ENCODE results near the gene ZCCHC24.

Gene ZCCHC24

GRCh38 chr10:79430325-79430905 is 15.0 kb downstream of the ZCCHC24 start:
- no peak for DNase-seq (ENCODE audit: low spot score in 2 of 2)
- no peaks in the 10 kb centered on the region for H3K27me3 Mint-ChIP-seq
- H3K27ac Mint-ChIP-seq (ENCODE audit: low read depth): no peak overlapping the region
- peaks cover 8% of the 10 kb centered on the region for H3K4me1 Mint-ChIP-seq
- no peak for ATAC-seq (replicated peaks; ENCODE audit: extremely low read depth, poor library complexity, severe bottlenecking)
- no peaks in the 10 kb centered on the region for H3K36me3 Mint-ChIP-seq (ENCODE audit: insufficient read depth)
- H3K9me3 Mint-ChIP-seq: peaks cover 4% of the 10 kb centered on the region
- H3K4me3 Mint-ChIP-seq: no peak overlapping the region

DNA sequence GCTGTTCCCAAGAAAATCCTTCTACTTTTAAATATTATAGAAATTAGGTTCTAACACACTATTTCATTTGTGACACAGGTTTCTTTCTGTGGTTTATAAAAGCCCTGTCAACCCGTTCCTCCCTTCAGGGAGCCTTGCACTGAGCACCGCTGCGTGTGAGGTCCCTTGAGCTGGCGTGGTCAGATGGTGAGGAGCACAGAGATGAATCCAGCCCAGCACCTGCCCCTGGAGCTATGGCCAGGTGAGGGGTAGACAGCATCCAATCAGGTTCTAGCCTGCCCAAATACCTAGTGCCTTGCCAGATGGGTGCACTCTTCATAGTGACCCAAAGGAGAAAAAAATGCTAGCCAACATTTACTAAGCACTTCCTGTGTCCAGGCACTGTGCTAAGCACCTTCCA is 15.7 kb downstream of the ZCCHC24 start:
- Mint-ChIP-seq H3K4me1 (peaks cover 8% of the 10 kb centered on the region), H3K9me3 (peaks cover 4% of the 10 kb centered on the region), H3K27ac (ENCODE audit: low read depth) (no peak overlapping the region), H3K27me3 (no peaks in the 10 kb centered on the region), H3K36me3 (ENCODE audit: insufficient read depth) (no peaks in the 10 kb centered on the region), H3K4me3 (no peak overlapping the region)
- DNase-seq (ENCODE audit: low spot score in 2 of 2) (no peak), ATAC-seq (replicated peaks; ENCODE audit: extremely low read depth, poor library complexity, severe bottlenecking) (no peak)

DNA sequence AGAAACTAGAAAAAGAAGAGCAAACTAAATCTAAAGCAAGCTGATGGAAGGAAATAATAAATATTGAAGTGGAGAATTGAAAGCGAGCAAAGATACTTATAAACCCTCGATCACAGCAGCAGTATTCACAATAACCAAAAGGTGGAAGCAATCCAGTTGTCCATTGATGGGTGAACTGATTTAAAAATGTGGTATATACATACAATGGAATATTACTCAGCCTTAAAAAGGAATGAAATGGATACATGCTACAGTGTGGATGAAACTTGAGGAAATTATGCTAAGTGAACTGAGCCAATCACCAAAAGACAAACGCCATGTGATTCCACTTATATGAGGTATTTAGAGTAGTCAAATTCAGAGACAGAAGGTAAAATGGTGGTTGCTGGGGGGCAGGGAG is 17.5 kb downstream of the ZCCHC24 start:
- no peaks in the 10 kb centered on the region for H3K27me3 Mint-ChIP-seq

DNA sequence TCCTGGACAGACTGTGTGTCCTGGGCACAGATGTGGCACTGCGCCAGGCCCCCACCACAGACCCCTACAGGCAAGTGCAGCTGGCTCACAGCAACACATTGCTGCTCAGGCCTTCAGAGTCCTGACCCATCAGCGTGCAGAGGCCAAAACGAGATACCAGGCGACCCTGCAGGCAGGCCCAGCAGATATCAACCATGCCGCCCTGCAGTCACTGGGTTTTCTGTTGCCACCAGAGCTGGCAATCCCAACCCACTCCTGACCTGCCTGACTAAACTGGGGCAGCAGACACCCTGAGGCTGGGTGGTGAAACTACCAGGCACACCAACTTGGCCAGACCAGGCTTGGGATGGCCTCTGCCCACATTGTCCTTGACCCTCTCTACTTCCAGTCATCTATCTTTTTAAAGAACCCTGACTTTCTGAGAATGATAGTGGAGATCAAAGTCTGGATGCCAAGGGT is 20.3 kb downstream of the ZCCHC24 start:
- DNase-seq (ENCODE audit: low spot score in 2 of 2): no peak
- no peaks in the 10 kb centered on the region for H3K27me3 Mint-ChIP-seq
- ATAC-seq (replicated peaks; ENCODE audit: extremely low read depth, poor library complexity, severe bottlenecking): no peak
- peaks cover 8% of the 10 kb centered on the region for H3K4me1 Mint-ChIP-seq
- H3K4me3 Mint-ChIP-seq: no peak overlapping the region
- H3K27ac Mint-ChIP-seq (ENCODE audit: low read depth): no peak overlapping the region
- no peaks in the 10 kb centered on the region for H3K36me3 Mint-ChIP-seq (ENCODE audit: insufficient read depth)
- H3K9me3 Mint-ChIP-seq: peaks cover 4% of the 10 kb centered on the region

More for the DNA sequence above, 17.5 kb downstream of the ZCCHC24 start:
- Mint-ChIP-seq H3K9me3 (peaks cover 4% of the 10 kb centered on the region), H3K4me1 (peaks cover 8% of the 10 kb centered on the region), H3K4me3 (no peak overlapping the region), H3K27ac (ENCODE audit: low read depth) (no peak overlapping the region), H3K36me3 (ENCODE audit: insufficient read depth) (no peaks in the 10 kb centered on the region)
- no peak for ATAC-seq (replicated peaks; ENCODE audit: extremely low read depth, poor library complexity, severe bottlenecking)
- DNase-seq (ENCODE audit: low spot score in 2 of 2): no peak

DNA sequence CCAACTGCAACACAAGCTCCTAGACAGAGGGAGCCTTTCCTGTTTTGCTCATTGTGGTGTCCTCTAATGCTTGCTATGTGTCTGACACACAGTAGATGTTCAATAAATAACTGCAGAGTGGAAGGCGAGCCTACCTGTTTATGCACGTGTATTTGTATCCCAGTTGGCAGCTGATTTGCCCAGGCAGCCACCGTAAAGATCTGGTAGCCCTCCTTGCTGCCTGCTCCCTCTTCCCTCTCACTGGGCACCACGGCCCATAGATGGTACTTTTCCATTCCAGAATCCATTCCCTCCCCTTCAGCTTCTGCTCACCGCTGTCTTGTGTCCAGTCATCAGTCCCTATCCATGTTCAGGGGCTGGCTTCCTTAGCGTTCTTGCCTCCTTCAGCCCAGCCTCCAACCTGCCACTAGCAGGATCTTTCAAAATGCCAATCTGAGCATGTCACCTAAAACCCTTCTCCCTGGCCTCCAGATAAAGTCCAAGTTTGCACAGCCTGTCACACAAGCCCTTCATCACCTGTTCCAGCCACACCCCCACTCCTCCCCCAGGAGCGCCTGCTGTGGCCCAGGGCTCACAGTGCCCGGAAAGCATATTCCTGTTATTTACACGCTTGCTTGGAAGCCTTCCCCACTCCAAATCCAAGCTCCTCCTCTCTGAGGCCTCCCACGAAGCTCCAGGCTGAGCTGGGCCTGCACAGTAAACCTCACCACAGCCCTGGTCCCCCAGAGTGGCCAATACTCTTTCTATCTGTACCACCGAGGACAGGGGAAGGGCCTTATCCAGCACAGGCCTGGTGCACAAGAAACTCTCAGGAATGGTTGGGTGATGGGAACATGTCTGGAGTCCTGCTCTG is 21.0 kb downstream of the ZCCHC24 start:
- H3K4me1 Mint-ChIP-seq: peaks cover 8% of the 10 kb centered on the region
- no peak for DNase-seq (ENCODE audit: low spot score in 2 of 2)

GRCh38 chr10:79422178-79422892 is 23.1 kb downstream of the ZCCHC24 start:
- no peak overlapping the region for H3K27ac Mint-ChIP-seq (ENCODE audit: low read depth)

More for the DNA sequence above, 21.0 kb downstream of the ZCCHC24 start:
- H3K4me3 Mint-ChIP-seq: no peak overlapping the region
- ATAC-seq (replicated peaks; ENCODE audit: extremely low read depth, poor library complexity, severe bottlenecking): no peak
- no peaks in the 10 kb centered on the region for H3K27me3 Mint-ChIP-seq
- no peaks in the 10 kb centered on the region for H3K36me3 Mint-ChIP-seq (ENCODE audit: insufficient read depth)
- peaks cover 4% of the 10 kb centered on the region for H3K9me3 Mint-ChIP-seq
- no peak overlapping the region for H3K27ac Mint-ChIP-seq (ENCODE audit: low read depth)

GRCh38 chr10:79420974-79421688 is 24.3 kb downstream of the ZCCHC24 start:
- no peaks in the 10 kb centered on the region for H3K36me3 Mint-ChIP-seq (ENCODE audit: insufficient read depth)
- H3K4me3 Mint-ChIP-seq: no peak overlapping the region
- ATAC-seq (replicated peaks; ENCODE audit: extremely low read depth, poor library complexity, severe bottlenecking) (no peak), DNase-seq (ENCODE audit: low spot score in 2 of 2) (no peak)
- no peaks in the 10 kb centered on the region for H3K4me1 Mint-ChIP-seq
- H3K27me3 Mint-ChIP-seq: no peaks in the 10 kb centered on the region
- no peak overlapping the region for H3K27ac Mint-ChIP-seq (ENCODE audit: low read depth)
- no peaks in the 10 kb centered on the region for H3K9me3 Mint-ChIP-seq

More at GRCh38 chr10:79422178-79422892, 23.1 kb downstream of the ZCCHC24 start:
- no peak for ATAC-seq (replicated peaks; ENCODE audit: extremely low read depth, poor library complexity, severe bottlenecking)
- Mint-ChIP-seq H3K36me3 (ENCODE audit: insufficient read depth) (no peaks in the 10 kb centered on the region), H3K4me3 (no peak overlapping the region), H3K9me3 (no peaks in the 10 kb centered on the region), H3K27me3 (no peaks in the 10 kb centered on the region), H3K4me1 (no peaks in the 10 kb centered on the region)
- DNase-seq (ENCODE audit: low spot score in 2 of 2): no peak

- no peak overlapping the region for H3K27ac Mint-ChIP-seq (ENCODE audit: low read depth)
- no peak for ATAC-seq (replicated peaks; ENCODE audit: extremely low read depth, poor library complexity, severe bottlenecking)
- no peak for DNase-seq (ENCODE audit: low spot score in 2 of 2)
- H3K4me1 Mint-ChIP-seq: no peaks in the 10 kb centered on the region
- no peak overlapping the region for H3K4me3 Mint-ChIP-seq
- H3K27me3 Mint-ChIP-seq: no peaks in the 10 kb centered on the region
- no peaks in the 10 kb centered on the region for H3K9me3 Mint-ChIP-seq
- no peaks in the 10 kb centered on the region for H3K36me3 Mint-ChIP-seq (ENCODE audit: insufficient read depth)
These were observed 26.4 kb downstream of the ZCCHC24 start for GRCh38 chr10:79418886-79419595.

DNA sequence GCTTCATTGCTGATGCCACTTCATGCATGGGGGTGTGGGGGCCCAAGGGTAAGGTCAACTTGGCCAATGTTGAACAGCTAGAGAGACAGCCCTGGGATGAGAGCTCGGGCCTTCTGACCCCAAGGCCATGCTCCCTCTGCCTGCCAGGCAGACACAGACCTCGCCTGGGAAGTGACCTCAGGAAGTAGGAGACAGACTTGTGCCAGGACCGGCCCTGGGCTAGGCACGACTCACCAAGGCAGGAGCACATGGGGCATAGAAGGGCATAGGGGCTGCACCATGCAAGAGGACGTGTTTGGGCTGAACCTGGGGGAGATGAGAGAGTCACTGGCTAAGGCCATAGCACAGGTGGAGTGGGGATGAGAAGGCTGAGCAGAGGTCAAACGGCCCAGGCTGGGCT is 27.1 kb downstream of the ZCCHC24 start:
- Mint-ChIP-seq H3K27me3 (no peaks in the 10 kb centered on the region), H3K4me3 (no peak overlapping the region), H3K27ac (ENCODE audit: low read depth) (no peak overlapping the region), H3K36me3 (ENCODE audit: insufficient read depth) (no peaks in the 10 kb centered on the region), H3K4me1 (peaks cover 6% of the 10 kb centered on the region), H3K9me3 (no peaks in the 10 kb centered on the region)
- ATAC-seq (replicated peaks; ENCODE audit: extremely low read depth, poor library complexity, severe bottlenecking) (no peak), DNase-seq (ENCODE audit: low spot score in 2 of 2) (no peak)

GRCh38 chr10:79417731-79418130 is 27.7 kb downstream of the ZCCHC24 start:
- Mint-ChIP-seq H3K27ac (ENCODE audit: low read depth) (no peak overlapping the region), H3K4me3 (no peak overlapping the region), H3K9me3 (no peaks in the 10 kb centered on the region), H3K27me3 (no peaks in the 10 kb centered on the region), H3K36me3 (ENCODE audit: insufficient read depth) (no peaks in the 10 kb centered on the region), H3K4me1 (peaks cover 10% of the 10 kb centered on the region)
- DNase-seq (ENCODE audit: low spot score in 2 of 2) (no peak), ATAC-seq (replicated peaks; ENCODE audit: extremely low read depth, poor library complexity, severe bottlenecking) (no peak)

DNA sequence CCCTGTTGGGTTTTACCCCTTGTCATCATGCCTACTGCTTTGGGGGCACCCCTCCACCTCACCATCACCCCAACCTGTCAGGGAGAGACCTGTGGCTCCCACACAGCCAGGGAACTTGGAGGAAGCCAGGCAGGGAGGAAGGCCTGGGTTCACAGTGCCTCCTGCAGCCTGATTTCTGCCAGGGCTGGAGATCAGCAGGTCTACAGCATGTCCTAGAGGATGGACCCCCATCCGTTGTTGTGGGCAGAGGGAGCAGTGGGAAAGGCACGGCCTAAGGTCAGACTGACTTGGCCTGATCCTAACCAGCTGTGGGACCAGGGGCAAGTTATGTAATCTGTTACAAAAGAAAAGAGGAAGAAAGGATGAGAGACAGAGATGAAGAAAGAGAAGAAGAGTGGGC is 28.2 kb downstream of the ZCCHC24 start:
- Mint-ChIP-seq H3K9me3 (no peaks in the 10 kb centered on the region), H3K36me3 (ENCODE audit: insufficient read depth) (no peaks in the 10 kb centered on the region), H3K4me1 (peaks cover 10% of the 10 kb centered on the region), H3K27me3 (no peaks in the 10 kb centered on the region), H3K4me3 (no peak overlapping the region), H3K27ac (ENCODE audit: low read depth) (no peak overlapping the region)
- DNase-seq (ENCODE audit: low spot score in 2 of 2) (no peak), ATAC-seq (replicated peaks; ENCODE audit: extremely low read depth, poor library complexity, severe bottlenecking) (no peak)

Data from central memory CD8-positive, alpha-beta T cell (primary cell).